HG02763 (cell line): ENCODE measurements around the gene TRMT13.

Experiments
- ATAC-seq: cut with Tn5 transposase; IDR thresholded peaks from one replicate; pipeline ENCODE4 v1.9.1; 2021; ENCODE audit warnings: mild to moderate bottlenecking, moderate library complexity; ENCODE audit not compliant: unreplicated experiment

The TRMT13 gene, protein sequence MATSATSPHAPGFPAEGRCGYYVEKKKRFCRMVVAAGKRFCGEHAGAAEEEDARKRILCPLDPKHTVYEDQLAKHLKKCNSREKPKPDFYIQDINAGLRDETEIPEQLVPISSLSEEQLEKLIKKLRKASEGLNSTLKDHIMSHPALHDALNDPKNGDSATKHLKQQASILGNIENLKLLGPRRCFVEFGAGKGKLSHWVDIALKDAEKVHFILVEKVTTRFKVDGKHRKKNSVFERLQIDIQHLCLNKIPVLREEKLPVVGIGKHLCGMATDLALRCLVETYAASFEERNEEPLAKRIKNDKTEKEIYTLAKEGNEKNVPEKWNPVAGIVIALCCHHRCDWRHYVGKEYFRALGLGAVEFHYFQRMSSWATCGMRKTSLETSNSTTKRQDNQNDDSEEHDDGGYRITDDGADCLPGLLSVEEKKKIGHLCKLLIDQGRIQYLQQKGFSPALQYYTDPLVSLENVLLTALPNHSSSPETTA

DNA sequence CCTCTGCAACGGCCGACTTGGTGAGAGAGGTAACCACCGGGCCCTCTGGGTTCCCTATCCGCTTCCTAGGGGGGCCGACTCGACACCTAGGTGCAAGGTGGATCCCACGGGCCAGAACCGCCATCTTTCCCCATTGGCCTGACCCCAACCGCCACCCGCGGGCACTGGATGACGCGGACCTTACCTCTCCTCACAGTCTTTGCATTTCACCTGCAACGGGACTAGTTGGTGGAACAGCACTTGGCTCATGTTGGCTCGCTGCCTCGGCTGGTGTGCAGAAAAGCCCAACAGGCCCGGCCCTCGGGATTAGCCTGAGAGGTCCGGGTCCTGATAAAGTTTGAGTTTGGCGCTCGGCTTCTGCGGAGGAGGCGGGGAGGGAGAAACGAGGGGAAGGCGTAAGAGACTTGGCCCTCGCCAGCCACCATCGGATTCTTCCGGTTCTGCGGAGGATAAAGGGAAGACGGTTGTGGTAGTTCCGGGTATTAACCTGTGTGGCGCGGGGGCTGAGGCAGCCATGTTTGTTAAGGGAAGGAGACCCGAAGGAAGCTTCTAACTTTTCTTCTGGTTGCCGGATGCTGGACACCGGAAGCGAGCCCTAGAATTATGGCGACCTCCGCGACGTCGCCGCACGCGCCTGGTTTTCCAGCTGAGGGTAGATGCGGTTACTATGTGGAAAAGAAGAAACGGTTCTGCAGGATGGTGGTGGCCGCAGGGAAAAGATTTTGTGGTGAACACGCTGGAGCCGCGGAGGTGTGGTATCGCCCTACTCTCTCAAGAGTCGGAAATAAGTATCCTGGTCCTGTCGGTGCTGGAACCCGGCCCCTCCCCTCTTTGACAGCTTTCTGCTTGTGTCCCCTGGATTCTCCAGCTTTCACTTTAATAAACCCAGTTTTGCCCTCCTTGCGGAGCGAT lies at the start of gene TRMT13, which contains the start of gene SASS6:
Gene TRMT13 (plus strand): TSS at position 598 of the 912 bp plus-strand sequence. CDS start 6 bp downstream, at position 604.
Gene SASS6 (minus strand): TSS at position 365 of the 912 bp plus-strand sequence. CDS start 116 bp downstream, at position 249.
- ATAC-seq = peak; percentile 95

DNA sequence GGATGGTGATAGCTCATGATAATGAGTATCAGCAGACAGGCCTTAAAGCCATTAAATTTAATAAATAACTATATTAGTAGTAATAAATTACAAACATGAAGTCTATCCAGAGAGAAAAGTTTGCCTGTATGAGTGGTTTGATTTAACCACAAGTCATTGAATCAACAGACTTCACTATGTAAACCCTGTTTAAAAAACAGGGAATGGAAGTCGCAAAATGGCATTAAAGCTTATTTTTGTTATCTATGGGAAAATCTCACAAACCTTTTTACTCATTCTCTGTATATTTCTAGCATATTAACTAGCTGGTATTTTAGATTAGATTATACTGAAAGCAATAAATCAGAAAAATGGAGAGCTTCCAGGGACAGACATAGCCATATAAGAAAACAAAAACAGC lies 45.6 kb upstream of the TRMT13 start:
- no peak for ATAC-seq

DNA sequence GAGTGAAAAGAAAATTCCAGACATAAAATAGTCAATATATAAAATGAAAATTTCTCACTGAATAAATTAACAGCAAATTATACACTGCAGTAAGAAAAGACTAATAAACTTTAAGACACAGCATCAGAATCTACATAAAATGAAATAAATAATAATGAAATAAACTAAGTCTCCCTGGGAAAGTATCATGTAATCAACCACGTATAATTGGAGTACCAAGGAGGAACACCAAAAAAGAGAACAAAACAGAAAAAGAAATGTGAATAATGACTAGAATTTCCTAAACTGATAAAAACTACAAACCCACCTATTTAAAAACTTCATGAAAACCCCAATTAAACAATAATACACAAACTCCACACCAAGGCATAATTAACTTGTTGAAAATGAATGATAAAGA lies 43.9 kb upstream of the TRMT13 start:
- ATAC-seq = no peak

DNA sequence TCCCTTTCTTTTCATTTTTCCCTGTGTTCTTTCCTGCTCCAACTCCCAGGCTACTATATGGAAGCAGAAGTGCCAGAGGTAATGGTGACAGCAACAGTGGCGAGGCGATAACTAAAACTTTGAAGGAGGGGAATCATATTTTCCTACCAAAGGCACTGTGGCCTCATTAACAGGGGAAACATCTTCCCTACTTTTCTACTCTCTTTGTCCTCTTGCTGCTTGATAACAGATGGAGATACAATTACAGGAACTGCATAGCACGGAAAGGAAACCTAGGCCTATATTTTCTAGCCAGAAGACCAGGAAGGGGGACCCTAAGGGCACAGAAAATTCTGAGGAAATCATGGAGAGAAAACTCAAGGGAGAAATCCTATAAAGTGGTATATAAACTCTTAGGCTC lies 42.5 kb upstream of the TRMT13 start:
- ATAC-seq = no peak

DNA sequence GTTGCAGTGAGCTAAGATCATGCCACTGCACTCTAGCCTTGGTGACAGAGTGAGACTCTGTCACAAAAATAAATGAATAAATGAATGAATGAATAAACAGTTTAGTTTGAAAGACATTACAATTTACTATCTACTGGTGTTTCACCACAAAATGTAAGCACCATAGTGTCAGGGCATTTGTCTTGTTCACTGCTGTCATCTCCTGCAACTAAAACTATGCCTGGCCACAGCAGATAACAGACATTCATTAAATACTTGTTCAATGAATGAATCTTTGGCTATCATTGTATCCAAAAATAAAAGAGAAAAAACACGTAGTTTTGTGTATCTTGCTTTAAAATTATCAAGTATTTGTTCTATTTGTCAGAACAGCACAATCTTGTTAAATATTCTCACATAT lies 32.8 kb upstream of the TRMT13 start:
- ATAC-seq = no peak

DNA sequence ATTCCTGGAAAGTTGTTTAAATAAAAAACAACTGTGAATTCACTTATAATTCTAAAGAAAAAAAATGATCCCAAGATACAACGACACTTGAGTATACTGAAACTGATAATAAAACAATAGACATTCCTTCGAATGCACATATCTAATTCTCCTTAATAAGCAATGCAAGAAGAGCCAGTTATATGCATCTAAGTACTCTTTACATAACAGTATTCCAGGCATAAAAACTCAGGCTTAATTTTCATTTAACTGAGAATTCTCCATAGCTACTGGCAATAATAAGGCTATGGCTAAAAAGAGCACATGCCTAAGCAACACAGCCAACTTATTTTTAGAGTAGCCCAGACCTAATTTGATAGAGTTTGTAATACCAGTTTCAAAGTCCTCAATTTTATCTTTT lies 31.4 kb upstream of the TRMT13 start:
- ATAC-seq = no peak

DNA sequence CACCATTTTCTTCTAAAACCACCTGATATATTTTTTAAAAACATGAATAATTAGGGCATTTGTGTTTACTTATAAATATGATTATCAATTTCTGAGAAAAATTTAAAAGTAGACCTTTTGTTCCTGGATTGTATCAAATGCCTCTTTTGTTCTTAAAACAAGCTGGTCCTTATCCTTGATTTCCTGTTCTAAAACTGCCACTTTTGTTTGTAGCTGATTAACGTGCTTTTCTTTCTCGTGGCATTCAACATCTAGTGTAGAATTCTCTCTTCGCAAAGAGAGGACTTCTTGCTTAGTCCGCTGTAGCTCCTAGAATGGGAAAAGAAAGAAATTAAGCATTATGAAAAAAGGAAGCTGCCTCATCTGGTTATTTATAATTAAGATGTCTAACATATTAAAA lies 25.3 kb upstream of the TRMT13 start:
- ATAC-seq = no peak

DNA sequence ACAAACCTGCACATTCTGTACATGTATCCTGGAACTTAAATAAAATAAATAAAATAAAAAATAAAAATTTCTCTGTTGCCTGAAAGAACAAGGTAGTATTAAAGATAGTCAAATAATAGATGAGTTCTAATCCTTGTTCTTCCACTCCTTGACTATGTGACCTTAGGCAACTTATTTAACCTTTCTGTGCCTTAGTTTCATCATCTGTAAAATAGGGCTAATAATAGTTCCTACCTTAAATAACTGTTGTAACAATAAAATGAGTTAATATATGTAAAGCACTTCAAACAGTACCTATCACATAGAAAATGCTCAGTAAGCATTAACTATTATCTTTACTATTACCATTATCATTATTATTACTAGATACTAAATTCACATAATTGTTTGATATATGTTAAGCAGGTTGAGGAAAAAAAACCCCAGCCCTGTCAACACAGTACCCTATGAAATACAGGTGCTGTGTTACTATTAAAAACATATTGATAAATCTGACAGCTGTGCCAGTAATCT lies 23.4 kb upstream of the TRMT13 start:
- ATAC-seq = no peak

DNA sequence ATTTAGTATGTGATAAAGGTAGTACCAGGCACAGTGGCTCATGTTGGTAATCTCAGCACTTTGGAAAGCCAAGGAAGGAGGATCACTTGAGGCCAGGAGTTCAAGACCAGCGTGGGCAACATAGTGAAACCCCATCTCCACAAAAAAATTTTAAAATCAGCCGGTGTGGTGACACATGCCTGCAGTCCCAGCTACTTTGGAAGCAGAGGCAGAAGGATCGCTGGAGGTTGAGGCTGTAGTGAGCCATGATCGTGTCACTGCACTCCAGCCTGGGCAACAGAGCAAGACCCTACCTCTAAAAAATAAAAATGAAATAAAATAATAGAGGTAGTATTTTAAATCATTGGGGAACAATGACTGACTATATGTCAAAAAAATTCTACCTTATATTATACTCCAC lies 17.4 kb upstream of the TRMT13 start:
- ATAC-seq = no peak

DNA sequence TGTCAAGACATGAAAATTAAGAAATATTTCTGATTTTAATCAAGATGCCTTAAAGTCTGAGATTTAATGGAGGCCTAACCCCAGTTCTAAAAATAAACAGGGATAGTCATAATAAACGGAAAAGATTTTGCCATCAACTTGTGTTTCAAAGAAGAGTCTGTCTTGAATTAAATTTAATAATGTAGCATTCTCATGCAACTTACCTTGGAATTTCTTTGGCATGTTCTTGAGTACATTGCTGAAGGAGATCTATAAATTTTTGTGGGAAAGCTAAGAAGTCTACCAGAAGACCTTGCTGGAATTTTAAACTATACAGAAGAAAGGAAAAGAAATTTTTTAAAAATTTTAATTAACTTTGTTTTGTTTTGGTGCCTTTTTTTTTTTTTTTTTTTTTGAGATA lies 10.8 kb upstream of the TRMT13 start:
- ATAC-seq = no peak

DNA sequence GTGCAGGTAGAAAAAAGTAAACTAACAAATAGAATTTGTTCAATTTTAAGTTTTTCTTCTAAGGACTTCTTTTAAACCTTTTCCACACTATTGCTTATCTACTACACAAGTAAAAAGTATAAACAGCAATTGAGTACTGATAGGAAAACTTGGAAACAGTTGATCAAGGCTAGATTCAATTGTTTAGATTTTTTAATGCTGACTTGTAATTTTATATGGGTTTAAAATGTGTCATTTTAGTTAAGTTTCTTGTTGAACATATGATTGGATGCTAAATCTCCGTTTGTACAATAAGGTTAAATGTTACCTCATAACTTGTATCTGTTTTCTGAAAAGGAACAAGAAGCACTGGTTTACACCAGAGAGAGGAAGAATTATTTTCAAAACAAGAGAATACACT lies 5.7 kb upstream of the TRMT13 start:
- no peak for ATAC-seq

DNA sequence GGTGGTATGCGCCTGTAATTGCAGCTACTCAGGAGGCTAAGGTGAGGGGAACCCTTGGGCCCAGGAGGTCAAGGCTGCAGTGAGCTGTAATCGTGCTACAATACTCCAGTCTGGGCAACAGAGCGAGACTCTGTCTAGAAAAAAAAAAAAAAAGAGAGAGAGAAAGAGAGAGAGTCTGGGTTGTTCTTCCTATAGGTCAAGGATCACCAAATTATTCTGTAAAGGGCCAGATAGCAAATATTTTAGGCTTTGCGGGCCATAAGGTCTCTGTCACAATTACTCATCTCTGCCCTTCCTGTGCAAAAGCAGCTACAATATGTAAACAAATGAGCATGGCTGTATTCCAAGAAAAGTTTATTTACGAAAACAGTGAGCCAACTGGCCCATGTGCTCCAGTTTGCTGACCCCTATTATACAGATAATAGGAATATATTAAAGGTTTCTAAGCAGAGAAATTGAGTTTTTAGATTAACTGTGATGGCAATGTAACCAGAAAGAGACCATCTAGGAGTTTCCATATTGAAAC lies 2.3 kb upstream of the TRMT13 start:
- ATAC-seq = no peak

DNA sequence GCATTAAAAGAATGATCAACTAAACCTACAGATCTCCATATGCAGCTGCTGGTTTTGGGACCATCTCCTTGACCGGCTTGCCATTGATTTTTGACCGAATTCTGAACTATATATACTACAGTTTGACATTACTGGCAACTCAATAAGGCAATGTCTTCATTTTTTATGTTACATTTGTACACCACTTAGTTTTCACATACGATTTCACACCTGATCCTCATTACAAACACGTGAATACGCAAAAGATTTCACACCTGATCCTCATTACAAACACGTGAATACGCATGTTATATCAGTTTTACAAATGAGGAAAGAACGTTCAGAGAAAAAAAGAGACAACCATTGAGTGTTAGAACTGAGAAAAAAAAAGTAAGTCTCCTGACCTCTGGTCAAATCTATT lies 1.3 kb upstream of the TRMT13 start:
- no peak for ATAC-seq

DNA sequence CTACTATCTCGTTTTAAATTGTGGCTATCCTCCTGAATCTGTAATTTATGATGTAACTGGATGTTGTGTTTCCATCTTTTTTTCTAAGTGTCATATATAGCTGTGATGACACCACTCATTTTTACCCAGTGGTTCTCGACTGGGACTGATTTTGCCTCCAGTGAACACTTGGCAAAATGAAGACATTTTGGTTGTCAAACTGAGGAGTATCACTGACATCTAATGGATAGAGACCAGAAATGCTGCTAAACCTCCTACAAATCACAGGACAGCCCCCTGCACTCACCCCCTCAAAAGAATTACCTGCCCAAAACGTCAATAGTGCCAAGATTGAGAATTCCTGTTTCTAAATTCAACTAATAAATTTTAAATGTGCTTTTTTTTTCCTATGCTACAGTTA lies 1.9 kb downstream of the TRMT13 start:
- ATAC-seq = no peak

DNA sequence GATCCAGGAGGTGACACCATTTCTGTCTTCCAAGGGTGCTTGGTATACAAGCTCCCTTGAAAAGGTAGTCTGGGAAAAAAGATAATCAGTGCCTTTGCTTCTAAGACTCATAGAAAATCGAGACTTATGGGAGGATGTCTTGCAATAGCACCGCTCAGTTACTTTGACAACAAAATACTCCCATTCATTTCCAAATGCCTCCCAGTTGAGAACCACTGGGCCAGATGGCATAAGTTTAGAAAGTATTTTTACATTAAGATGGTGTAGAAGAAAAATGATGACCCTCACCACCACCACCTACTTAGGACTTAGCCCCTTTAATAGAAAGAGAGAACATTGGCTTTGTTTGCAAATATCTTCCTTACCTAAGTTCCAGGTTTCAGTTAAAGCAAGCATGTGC lies 4.6 kb downstream of the TRMT13 start:
- ATAC-seq = no peak

DNA sequence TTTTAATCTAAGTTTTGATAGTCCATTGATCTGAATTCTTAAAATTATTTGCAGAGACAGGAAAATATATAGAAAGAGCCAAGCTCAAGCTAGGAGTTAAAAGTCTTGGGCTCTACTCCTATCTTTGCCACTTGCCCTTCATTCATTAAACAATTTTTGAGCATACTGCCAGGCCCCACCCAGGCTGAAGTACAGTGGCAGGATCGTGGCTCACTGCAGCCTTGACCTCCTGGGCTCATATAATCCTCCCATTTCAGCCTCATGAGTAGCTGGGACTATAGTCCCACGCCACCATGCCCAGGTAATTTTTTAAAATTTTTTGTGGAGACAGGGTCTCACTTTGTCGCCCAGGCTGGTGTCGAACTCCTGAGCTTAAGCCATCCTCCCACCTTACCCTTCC lies 8.2 kb downstream of the TRMT13 start:
- ATAC-seq = no peak

DNA sequence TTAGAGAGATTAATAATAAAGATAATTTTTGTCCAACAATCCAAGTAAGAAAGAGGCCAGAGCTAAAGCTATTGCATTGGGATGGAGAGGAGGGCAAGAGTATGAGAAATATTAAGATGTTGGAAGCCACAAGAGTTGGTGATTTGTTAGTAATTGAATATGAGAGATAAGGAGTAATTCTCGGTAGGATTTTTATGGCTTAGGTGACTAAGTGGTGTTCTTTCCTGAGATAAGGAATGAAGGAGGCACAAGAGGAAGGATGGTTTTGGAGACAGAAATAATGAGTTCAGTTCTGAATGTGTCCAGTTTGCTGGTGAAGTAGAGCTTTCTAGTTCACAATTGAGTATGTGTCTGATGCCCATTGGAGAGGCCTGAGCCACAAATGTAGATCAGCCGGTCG lies 9.4 kb downstream of the TRMT13 start:
- no peak for ATAC-seq

DNA sequence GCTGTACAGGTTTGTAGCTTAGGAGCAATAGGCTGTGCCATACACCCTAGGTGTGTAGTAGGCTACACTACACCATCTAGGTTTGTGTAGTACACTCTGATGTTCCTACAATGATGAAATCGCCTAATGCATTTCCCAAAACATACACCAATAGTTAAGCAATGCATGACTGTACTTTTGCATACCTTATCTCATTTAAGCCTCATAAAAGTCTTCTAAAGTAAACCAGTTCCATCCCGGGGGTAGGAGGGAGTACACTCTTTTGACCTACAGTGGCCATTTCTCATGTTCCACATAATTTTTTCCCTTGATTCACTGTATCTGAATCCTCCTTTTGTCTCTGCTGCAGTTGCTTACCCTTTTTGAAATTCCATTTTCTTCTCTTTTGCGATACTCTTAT lies 12.2 kb downstream of the TRMT13 start:
- ATAC-seq = no peak

DNA sequence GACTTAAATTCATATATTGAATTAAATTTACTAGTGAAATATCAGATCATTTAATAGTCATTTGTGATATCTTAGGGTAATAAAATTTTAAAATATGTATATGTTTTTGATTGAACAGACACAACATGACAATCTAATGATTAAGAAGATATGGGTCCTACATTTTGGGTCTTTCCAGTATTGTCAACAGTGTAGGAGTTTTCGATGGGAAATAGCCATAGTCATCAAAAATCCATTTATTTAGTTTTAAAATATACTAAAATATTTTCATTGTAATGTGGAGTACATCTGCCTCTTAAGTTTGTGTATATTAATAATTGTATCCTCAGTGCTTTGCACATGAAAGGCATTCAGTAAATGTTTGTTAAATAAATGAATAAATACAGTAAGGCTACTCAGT lies 14.0 kb downstream of the TRMT13 start:
- no peak for ATAC-seq

DNA sequence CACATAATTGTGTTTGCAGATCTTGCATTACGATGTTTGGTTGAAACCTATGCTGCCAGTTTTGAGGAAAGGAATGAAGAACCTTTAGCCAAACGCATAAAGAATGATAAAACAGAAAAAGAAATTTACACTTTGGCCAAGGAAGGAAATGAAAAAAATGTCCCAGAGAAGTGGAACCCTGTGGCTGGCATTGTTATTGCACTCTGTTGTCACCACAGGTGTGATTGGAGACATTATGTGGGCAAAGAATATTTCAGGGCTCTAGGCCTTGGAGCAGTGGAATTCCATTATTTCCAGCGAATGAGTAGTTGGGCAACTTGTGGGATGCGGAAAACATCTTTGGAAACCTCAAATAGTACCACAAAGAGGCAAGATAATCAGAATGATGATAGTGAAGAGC lies 14.9 kb downstream of the TRMT13 start:
- ATAC-seq = no peak

DNA sequence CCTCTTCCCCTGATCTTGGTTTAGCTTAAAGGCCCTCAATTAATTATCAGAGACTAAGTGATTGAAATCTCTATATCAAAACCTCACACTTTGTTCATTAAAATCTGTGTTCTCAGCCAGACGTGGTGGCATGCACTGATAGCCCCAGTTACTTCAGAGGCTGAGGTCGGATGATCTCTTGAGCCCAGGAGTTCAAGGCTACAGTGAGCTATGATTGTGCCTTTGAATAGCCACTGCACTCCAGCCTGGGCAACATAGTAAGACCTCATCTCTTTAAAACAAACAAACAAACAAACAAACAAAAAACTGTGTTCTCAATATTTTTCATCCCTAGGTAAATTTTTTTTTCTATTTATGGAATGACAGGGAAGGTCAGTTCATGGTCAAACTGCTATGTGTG lies 18.7 kb downstream of the TRMT13 start:
- no peak for ATAC-seq
